Measurements from ENCODE around the gene CXorf49. TPM values are rescaled to one million over a fixed set of nuclear protein-coding genes. Genes with fewer than 3 reads are reported as not detected.

Gene CXorf49
- total RNA-seq: not detected in 2 replicates

GRCh38 chrX:71718185-71718584 is at the start of gene CXorf49:
Gene CXorf49 (minus strand): TSS chrX:71718285. CDS start chrX:71718151, 134 bp downstream.

DNA sequence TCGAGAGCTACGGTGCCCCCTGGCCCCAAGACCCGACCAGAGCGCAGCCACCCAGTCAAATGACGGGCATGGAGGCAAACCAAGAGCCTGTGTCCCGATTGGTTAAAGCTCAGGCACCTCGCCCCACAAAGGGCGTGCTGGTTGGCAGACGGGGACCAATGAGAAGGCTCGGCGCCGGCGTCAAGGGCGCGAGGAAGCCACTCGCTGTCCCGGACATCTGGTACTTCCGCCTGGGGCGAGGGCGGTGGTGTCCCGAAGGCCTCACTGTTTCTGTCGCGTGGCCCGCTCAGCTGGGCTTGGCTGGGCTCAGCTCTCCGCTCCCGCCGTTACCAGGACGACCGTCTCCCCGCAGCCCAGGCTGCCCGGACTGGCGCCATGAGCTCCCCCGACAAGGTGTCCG is 45.0 kb upstream of the CXorf49 start, which contains the start of gene CXorf49B:
CXorf49B (plus strand) TSS at position 301 of the 400 bp plus-strand sequence; CDS start at position 376, 75 bp downstream.

GRCh38 chrX:71667328-71668247 is 50.5 kb downstream of the CXorf49 start, which contains the start of gene LOC101059915:
Gene LOC101059915 (plus strand): TSS chrX:71667546.

Small RNAs within 50 kb of the gene (small RNA-seq; reads per million reads assigned to genes)
- gene BX276092.4 (not detected), gene BX276092.6 (not detected), gene BX276092.8 (not detected)

Other genes starting within 250 kb of the CXorf49 start
- gene OGT, start 185.2 kb downstream of the CXorf49 start, total RNA-seq: 155 and 160 TPM in 2 replicates
- 2.6 and 2.9 TPM in 2 replicates for gene GCNA, start 139.8 kb downstream of the CXorf49 start, total RNA-seq
- gene CXCR3, start 99.8 kb downstream of the CXorf49 start, total RNA-seq: not detected in 2 replicates
- gene CXorf49B, start 45.1 kb upstream of the CXorf49 start, total RNA-seq: not detected in 2 replicates
- 0.26 and 0.32 TPM in 2 replicates for gene NHSL2, start 192.6 kb upstream of the CXorf49 start, total RNA-seq

Data from articular chondrocyte of knee joint (primary cell).